ENCODE data around the gene TXNL4A.

Gene TXNL4A

GRCh38 chr18:79935098-79935480 is 53.3 kb downstream of the TXNL4A start:
- no peaks in the 10 kb centered on the region for H3F3A ChIP-seq (ENCODE audit: insufficient read depth, low read length)
- H2AFZ ChIP-seq (ENCODE audit: low read length) = no peak overlapping the region
- TF ChIP-seq EZH2 (optimal IDR thresholded peaks at IDR 0.05; ENCODE audit: low read depth, low read length) (no peak), EZH2phosphoT487 (IDR thresholded peaks at IDR 0.05; ENCODE audit: low read length) (no peak)
- TF ChIP-seq, protein P1, sequence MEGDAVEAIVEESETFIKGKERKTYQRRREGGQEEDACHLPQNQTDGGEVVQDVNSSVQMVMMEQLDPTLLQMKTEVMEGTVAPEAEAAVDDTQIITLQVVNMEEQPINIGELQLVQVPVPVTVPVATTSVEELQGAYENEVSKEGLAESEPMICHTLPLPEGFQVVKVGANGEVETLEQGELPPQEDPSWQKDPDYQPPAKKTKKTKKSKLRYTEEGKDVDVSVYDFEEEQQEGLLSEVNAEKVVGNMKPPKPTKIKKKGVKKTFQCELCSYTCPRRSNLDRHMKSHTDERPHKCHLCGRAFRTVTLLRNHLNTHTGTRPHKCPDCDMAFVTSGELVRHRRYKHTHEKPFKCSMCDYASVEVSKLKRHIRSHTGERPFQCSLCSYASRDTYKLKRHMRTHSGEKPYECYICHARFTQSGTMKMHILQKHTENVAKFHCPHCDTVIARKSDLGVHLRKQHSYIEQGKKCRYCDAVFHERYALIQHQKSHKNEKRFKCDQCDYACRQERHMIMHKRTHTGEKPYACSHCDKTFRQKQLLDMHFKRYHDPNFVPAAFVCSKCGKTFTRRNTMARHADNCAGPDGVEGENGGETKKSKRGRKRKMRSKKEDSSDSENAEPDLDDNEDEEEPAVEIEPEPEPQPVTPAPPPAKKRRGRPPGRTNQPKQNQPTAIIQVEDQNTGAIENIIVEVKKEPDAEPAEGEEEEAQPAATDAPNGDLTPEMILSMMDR (IDR thresholded peaks at IDR 0.05; ENCODE audit: low read length) = no peak
- H3K9me3 ChIP-seq (replicated peaks; ENCODE audit: insufficient read depth, low read length) = no peaks in the 10 kb centered on the region
- no peak for DNase-seq
- no peaks in the 10 kb centered on the region; the same call in 1 of the 2 replicates for H3K36me3 ChIP-seq (replicated peaks; ENCODE audit: insufficient read depth, low read length)
- H3K4me2 ChIP-seq (ENCODE audit: low read depth, low read length) = no peak overlapping the region
- H3K27me3 ChIP-seq (replicated peaks; ENCODE audit: insufficient read depth, low read length) = no peaks in the 10 kb centered on the region
- H3K4me3 ChIP-seq (ENCODE audit: low read length) = no peak overlapping the region
- H3K9ac ChIP-seq (ENCODE audit: low read length) = no peak overlapping the region
- H4K20me1 ChIP-seq (ENCODE audit: insufficient read depth, low read length) = no peaks in the 10 kb centered on the region
- H3K27ac ChIP-seq (ENCODE audit: low read length) = no peak overlapping the region
- H3K4me1 ChIP-seq (ENCODE audit: low read length) = no peaks in the 10 kb centered on the region
- peaks cover 15% of the 10 kb centered on the region for H3K79me2 ChIP-seq (ENCODE audit: low read length)
- no peaks in the 10 kb centered on the region for H3K9me2 ChIP-seq (replicated peaks; ENCODE audit: insufficient read depth, low read length)

GRCh38 chr18:79934311-79935097 is 53.9 kb downstream of the TXNL4A start:
- TF ChIP-seq EZH2phosphoT487 (IDR thresholded peaks at IDR 0.05; ENCODE audit: low read length) (no peak), EZH2 (optimal IDR thresholded peaks at IDR 0.05; ENCODE audit: low read depth, low read length) (no peak)
- TF ChIP-seq, protein P1 (IDR thresholded peaks at IDR 0.05; ENCODE audit: low read length) = no peak
- Histone ChIP-seq H3K9ac (ENCODE audit: low read length) (no peak overlapping the region), H3K79me2 (ENCODE audit: low read length) (peaks cover 15% of the 10 kb centered on the region), H3K9me2 (replicated peaks; ENCODE audit: insufficient read depth, low read length) (no peaks in the 10 kb centered on the region), H3K27ac (ENCODE audit: low read length) (no peak overlapping the region), H2AFZ (ENCODE audit: low read length) (no peak overlapping the region), H4K20me1 (ENCODE audit: insufficient read depth, low read length) (no peaks in the 10 kb centered on the region), H3F3A (ENCODE audit: insufficient read depth, low read length) (no peaks in the 10 kb centered on the region), H3K4me1 (ENCODE audit: low read length) (no peaks in the 10 kb centered on the region), H3K36me3 (replicated peaks; ENCODE audit: insufficient read depth, low read length) (no peaks in the 10 kb centered on the region; the same call in 1 of the 2 replicates), H3K27me3 (replicated peaks; ENCODE audit: insufficient read depth, low read length) (no peaks in the 10 kb centered on the region), H3K9me3 (replicated peaks; ENCODE audit: insufficient read depth, low read length) (no peaks in the 10 kb centered on the region), H3K4me3 (ENCODE audit: low read length) (no peak overlapping the region), H3K4me2 (ENCODE audit: low read depth, low read length) (no peak overlapping the region)
- no peak for DNase-seq

DNA sequence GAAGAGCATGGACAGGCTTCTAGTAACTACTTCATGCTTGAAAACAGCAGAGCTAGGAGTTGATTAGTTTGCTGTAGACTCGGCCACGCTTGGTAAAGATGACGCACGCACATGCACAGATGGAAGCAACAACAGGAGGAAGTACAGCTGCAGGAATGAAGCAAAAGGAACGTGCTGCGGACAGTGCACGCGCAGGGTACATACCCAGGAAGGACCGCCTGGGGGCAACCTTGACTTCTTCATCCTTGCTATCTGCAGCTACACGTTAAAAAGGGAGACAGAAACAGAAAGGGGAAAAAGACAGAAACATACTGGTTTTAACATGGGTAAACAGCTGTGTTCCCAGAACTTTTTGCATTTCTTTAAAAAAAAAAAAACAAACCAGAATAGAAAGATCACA is 54.6 kb downstream of the TXNL4A start:
- H3K4me2 ChIP-seq (ENCODE audit: low read depth, low read length) = no peak overlapping the region
- TF ChIP-seq EZH2phosphoT487 (IDR thresholded peaks at IDR 0.05; ENCODE audit: low read length) (no peak), EZH2 (optimal IDR thresholded peaks at IDR 0.05; ENCODE audit: low read depth, low read length) (no peak)
- TF ChIP-seq, protein P1 (IDR thresholded peaks at IDR 0.05; ENCODE audit: low read length) = no peak
- no peaks in the 10 kb centered on the region for H4K20me1 ChIP-seq (ENCODE audit: insufficient read depth, low read length)
- H3K36me3 ChIP-seq (replicated peaks; ENCODE audit: insufficient read depth, low read length) = peaks cover 4% of the 10 kb centered on the region; the same call in 1 of the 2 replicates
- H3K27me3 ChIP-seq (replicated peaks; ENCODE audit: insufficient read depth, low read length) = no peaks in the 10 kb centered on the region
- DNase-seq = no peak
- no peaks in the 10 kb centered on the region for H3K9me2 ChIP-seq (replicated peaks; ENCODE audit: insufficient read depth, low read length)
- no peak overlapping the region for H3K9ac ChIP-seq (ENCODE audit: low read length)
- H3K4me1 ChIP-seq (ENCODE audit: low read length) = no peaks in the 10 kb centered on the region
- peaks cover 20% of the 10 kb centered on the region for H3K79me2 ChIP-seq (ENCODE audit: low read length)
- no peak overlapping the region for H3K27ac ChIP-seq (ENCODE audit: low read length)
- H2AFZ ChIP-seq (ENCODE audit: low read length) = no peak overlapping the region
- no peaks in the 10 kb centered on the region for H3F3A ChIP-seq (ENCODE audit: insufficient read depth, low read length)
- no peak overlapping the region for H3K4me3 ChIP-seq (ENCODE audit: low read length)
- H3K9me3 ChIP-seq (replicated peaks; ENCODE audit: insufficient read depth, low read length) = 0 out of 2 replicates have a peak, but pooled peaks cover 3% of the 10 kb centered on the region
